Measurements from ENCODE around the gene CTNNA1.
"Not testable (repeated sequence)": the region's sequence is repeated elsewhere in the genome, so short reads cannot be mapped to it uniquely, and the experiment has no call there.

The CTNNA1 gene

DNA sequence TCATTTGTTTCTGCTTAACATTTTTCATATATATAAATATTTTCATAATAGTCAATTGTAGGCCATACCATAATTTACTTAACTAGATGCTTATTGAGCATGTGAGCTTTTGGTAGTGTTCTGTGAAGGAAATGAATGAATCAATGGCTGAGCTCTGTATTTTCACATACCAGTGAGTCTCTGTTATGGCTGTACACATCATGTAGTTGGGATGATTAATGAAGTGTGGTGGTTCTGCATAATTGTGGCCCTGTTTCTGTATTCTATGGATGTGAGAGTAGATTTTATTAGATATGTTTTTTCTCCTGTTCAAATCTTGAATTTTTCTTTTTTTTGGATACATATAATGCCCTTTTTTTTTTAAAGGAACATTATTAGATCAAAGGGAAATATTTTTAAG, 56.2 kb downstream of the CTNNA1 start:
- DNase-seq (ENCODE audit: low read depth in 2 of 2), result no peak

- DNase-seq (ENCODE audit: low read depth in 2 of 2), result not testable (repeated sequence)
These were observed 57.6 kb downstream of the CTNNA1 start for GRCh38 chr5:138810861-138811260.

GRCh38 chr5:138815529-138815928, 62.3 kb downstream of the CTNNA1 start:
- no peak for DNase-seq (ENCODE audit: low read depth in 2 of 2)

DNA sequence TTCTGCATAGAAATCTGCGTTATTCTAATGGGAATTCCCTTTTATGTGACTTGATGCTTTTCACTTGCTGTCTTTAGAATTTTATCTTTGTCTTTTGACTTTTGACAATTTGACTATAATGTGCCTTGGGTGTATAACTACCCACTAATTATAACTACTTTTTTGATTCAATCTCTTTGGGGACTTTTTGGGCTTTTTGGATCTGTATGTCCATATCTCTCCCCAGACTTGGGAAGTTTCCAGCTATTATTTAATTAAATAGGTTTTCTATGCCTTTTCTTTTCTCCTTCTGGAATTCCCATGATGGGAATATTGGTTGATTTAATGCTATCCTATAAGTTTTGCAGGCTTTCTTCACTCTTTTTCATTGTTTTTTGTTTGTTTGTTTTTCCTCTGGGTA, 64.0 kb downstream of the CTNNA1 start:
- DNase-seq (ENCODE audit: low read depth in 2 of 2), result no peak

DNA sequence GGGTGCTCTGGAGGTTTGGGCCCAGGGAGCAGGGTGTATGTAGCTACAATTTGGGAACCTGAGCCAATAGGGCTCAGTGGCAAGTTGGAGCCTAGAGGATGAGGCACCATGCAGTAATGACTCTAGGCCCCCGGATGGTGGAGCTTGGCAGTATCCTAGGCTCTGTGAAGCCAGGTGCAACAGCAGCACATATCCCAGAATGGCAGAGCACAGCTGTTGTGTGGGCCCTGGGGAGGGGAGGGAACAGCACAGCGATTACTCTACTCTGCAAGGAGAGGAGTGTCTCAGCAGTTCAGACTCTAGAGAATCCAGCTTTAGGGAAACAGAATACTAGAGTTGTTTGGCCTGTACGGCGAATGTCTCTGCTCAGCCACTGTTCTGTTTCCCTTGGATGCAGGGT, 65.9 kb downstream of the CTNNA1 start:
- no peak for DNase-seq (ENCODE audit: low read depth in 2 of 2)

DNA sequence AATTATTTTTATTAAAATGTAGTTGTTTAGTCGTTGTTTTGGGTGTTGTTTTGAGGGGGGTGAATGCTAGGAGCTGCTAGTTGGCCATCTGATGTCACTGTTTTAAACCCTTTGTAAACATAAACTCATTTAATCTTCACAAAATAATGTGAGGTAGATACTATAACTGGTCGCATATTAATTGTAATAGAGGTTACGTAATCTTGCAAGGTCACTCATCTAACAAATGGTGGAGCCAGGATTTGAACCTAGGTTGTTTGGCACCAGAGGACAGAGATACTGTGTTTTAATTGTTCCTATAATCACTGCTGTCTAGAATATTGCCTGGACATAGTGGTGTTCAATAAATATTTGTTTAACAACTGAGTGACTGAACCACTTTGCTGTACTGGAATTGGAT, 67.5 kb downstream of the CTNNA1 start:
- no peak for DNase-seq (ENCODE audit: low read depth in 2 of 2)

- DNase-seq (ENCODE audit: low read depth in 2 of 2), result no peak
These were observed 71.3 kb downstream of the CTNNA1 start for GRCh38 chr5:138824516-138824915.

DNA sequence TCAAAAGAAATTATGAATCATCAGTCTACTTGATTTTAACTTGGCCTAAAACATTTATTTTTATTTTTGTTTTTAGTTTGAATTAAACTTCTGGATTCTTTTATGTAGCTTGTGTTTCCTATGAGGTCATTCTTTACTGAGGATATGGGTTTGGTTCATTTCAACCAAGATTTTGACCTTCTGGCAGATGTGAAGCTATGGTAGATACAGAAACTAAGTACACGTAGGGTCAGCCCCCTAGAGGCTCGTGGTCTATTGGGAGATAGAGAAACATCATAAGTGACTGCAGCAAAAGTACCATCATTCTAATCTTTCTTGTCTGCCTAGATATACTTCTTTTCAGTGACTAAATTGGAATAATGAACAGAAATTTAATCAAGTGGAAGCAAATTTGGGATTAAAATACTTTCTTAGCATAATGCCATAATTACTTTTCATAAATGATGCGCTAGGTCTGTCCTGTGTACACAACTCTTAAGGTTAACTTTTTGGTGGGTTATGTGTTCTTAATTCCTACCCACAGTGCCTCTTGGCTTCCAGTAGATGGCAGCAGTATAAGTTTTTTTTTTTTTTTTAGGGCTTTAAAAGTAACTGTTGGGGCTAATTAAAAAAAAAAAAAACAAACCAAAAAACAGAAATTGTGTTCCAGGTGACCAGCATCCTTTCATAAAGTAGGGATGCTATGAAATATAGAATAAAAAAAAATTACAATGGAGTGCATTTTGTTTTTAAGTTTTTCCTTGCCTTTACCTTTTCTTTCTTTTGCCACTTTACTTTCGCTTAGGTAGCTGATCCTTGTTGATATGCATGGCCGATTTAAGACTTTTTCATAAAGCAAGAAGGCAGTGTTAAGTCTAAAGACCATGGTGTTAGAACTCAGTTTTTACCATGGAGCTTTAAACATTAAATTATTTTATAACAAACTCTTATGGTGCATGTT, 72.0 kb downstream of the CTNNA1 start:
- no peak for DNase-seq (ENCODE audit: low read depth in 2 of 2)

- DNase-seq (ENCODE audit: low read depth in 2 of 2), result no peak
These were observed 75.3 kb downstream of the CTNNA1 start for GRCh38 chr5:138828556-138828955.

DNA sequence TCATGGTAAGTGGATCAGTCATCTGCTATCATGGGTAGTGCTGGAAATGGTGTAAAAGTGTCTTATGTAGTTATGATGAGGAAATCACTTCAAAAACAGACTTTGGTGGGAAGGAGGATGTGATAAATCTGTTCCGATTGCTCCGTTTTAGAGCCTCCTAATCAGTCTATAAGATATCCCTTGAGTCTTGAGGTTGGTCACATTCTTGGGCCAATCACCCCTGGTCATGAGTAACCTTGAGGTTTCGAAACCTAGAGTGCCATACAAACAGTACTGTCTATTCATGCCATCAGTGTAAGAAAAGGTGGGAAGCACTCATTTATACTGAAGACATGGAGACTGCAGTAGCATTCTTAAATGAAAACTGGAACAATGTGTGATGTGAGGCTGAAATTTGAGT, 76.1 kb downstream of the CTNNA1 start:
- no peak for DNase-seq (ENCODE audit: low read depth in 2 of 2)

- no peak for DNase-seq (ENCODE audit: low read depth in 2 of 2)
These were observed 78.5 kb downstream of the CTNNA1 start for GRCh38 chr5:138831703-138832102.

DNA sequence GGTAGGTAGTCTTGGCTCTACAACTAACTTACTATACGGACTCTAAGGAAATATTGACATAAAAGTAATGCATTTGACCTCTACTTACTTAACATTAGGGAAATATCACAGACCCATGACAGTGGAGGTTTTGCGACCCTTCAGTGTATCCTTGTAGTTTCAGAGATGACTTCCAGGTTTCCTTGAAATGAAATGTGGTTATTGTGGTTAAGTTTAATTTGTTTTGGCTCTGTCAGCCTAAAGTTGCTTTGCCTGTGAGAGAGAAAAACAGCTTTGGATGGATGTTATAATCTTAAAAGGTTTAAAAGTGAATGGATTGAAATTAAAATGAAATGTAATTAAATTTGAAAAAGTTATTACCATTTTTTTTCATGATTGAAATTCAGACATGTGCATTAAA, 79.0 kb downstream of the CTNNA1 start:
- no peak for DNase-seq (ENCODE audit: low read depth in 2 of 2)

DNA sequence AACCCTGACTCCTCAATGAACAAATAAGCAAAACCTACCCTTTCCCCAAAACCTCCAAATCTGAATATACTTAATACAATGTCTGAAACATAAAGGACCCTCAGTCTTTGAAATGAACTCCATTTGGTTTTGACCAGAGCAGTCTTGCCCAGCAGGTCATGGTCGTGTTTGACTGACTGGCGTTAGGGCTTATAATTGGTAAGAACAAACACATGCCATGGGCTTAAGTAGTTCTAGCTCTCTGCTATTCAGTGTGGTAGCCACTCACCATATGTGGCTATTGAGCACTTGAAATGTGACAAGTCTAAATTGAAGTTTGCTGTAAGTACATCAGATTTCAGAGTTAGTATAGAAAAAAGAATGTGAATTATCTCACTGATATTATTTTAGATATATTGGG, 79.9 kb downstream of the CTNNA1 start:
- DNase-seq (ENCODE audit: low read depth in 2 of 2), result no peak

DNA sequence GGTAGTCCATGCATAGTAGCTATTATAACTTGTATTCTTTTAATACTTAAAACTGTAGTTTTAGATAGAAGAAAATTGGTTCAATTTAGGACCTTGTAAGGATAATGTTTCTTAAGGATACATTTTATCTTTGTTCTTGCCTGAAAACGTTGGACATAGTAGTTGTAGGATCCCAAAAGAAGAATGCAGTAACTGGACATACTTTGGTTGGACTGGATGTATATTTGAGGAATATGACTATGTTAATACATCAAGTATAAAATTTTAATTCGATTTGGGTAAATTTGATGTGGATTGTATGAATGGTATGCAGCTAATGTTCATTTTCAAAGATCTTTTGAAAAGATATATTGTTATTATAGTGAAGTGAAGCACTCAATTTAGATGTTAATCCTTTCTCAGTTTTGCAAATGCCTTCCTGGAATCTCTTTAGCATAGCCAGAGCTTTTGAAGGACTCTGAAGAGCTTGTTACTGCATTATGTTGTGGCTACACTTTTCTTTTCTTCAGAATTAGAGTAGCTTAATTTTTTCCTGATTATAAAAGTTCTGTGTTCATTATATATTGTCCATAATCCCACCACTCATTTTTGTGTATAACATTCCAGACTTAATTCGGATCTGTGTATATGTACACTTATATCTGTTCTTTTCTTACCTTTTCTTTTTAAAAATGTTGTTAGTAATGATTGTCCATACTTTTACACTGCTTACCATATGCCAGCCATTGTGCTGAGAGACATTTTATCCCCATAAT, 80.7 kb downstream of the CTNNA1 start:
- no peak for DNase-seq (ENCODE audit: low read depth in 2 of 2)

GRCh38 chr5:138834853-138835252, 81.6 kb downstream of the CTNNA1 start:
- DNase-seq (ENCODE audit: low read depth in 2 of 2), result not testable (repeated sequence)

- no peak for DNase-seq (ENCODE audit: low read depth in 2 of 2)
These were observed 83.9 kb downstream of the CTNNA1 start for GRCh38 chr5:138837160-138837559.

- no peak for DNase-seq (ENCODE audit: low read depth in 2 of 2)
These were observed 86.9 kb downstream of the CTNNA1 start for GRCh38 chr5:138840103-138840502.

DNA sequence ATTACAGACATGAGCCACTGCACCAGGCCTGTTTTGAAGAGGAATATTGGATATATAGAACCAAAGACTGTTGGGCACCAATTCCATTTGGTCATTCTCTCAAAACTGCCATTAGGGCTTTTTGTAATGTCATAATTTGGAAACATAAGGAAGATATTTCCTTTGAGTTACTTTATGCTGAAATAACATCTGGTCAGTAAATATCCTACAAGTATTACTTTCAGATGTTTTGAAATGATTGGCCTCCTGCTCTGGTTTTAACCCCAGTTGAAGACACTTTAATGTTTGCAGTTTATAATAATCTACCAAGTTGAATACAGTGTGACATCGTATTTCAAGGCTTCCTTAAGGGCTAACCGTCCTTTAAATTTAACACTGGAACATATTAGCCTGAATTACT, 88.3 kb downstream of the CTNNA1 start:
- no peak for DNase-seq (ENCODE audit: low read depth in 2 of 2)

DNA sequence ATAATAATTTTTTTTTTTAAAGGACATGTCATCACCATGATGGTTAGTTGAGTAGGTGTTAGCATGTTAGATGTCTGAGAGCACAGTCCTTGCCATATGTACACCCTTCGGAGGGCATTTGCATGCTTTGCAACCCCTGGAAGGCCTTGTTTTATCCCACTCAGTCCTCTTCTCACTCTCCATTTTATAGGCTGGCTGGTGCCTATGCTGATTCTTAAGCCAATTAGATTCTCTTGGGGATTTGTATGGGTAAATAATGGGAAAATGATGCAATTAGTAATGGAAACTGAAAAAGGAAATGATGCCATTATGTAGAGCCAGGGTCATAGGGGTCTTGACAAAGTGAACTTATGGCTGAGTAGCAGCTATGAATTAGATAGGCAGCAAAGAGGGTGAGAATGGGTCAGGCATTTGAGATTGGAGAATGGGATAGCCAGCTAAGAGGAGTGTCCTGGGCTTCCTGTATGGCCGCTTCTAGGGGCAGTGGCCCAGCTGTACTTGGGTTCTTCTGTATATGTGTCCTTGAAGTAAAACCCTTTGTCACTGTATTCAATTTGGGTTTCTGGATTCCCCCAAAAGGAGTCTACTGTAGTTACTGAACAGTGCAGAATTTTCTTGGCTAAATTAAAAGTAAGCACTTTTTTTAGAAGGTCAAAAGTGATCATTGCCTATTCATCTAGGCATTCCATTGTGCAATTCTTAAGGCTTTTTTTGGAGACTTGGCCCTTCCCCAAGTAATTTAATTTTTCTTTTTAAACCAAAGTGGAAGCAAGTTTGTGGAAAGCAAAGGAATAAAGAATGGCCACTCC, 90.3 kb downstream of the CTNNA1 start:
- DNase-seq (ENCODE audit: low read depth in 2 of 2), result no peak

DNA sequence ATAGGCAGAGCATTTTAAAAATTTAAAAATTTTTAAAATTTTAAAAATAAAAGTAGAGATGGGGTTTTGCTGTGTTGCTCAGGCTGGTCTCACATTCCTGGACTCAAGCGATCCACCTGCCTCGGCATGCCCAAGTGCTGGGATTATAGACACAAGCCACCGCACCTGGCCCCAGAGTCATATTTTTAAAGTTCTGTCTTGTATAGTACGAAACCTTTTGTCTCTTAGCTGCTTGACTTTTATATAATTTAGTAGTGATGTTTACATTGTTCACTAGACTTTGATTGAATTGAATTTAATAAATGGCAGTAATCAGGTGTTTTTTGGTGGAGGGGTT, 90.9 kb downstream of the CTNNA1 start:
- no peak for DNase-seq (ENCODE audit: low read depth in 2 of 2)

DNA sequence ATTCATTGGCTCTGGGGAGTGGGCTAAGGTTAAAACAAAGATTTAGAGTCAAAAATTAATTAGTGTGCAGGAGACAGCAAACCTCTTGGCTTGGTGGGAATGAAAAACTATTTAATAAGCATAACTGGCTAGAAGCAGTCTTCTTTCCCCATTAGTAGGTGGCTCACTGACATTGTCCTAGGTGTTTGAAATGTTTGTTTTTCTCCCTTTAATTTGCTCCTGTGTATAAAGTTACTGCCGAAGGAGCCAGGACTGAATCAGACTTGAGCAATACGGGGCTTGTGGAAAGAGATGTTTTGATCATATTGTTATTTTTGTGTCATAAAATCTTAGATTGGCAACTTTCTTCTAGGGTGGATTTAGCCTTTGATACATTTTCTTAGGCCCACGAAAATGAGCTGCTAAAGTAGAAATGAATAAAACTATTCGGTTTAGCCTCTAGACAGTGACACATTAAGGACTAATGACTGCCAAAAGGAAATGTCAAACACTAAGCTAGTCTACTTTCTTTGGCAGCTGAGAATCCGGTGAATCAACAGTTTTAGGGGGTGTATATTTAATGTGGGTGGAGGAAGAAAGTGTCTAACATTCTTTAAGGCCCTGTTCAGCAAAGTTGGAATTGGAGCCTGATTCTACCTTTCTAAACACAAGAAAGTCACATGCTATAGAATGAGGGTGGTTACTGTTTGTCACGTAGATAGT, 91.7 kb downstream of the CTNNA1 start:
- no peak for DNase-seq (ENCODE audit: low read depth in 2 of 2)

- DNase-seq (ENCODE audit: low read depth in 2 of 2), result no peak
These were observed 96.2 kb downstream of the CTNNA1 start for GRCh38 chr5:138849439-138849838.

All from activated CD4-positive, alpha-beta T cell treated with anti-CD3 and anti-CD28 coated beads for 24 hours (primary cell).